Sigmoid colon (tissue), 4 donors: ENCODE data around the gene CCL14.

ENCODE experiments used
- CTCF ChIP-seq, 4 experiments: fragments of 450-650 bp in 3 of 4; fragments of 200-600 bp in 1 of 4; IDR thresholded peaks; one replicate each; pipeline ENCODE4 v1.5.1; 2016 to 2019; ENCODE audit warnings: antibody characterized with exemption in 4 of 4, mild to moderate bottlenecking in 3 of 4, moderate library complexity in 2 of 4
- EP300 ChIP-seq, 4 donors: sonication (generic); formaldehyde crosslinking; IDR thresholded peaks; one replicate each; pipeline ENCODE4 v1.6.1; 2017; ENCODE audit warnings: antibody characterized with exemption in 4 of 4
- POLR2A ChIP-seq, 2 donors: fragments of 450-650 bp; IDR thresholded peaks; one replicate each; pipeline ENCODE4 v1.6.1; 2016; ENCODE audit warnings: antibody characterized with exemption in 2 of 2, mild to moderate bottlenecking in 2 of 2, moderate library complexity in 2 of 2
- POLR2AphosphoS5 ChIP-seq, 4 donors: sonication (generic); formaldehyde crosslinking; IDR thresholded peaks; one replicate each; pipeline ENCODE4 v1.6.1; 2017; ENCODE audit warnings: antibody characterized with exemption in 4 of 4

DNA sequence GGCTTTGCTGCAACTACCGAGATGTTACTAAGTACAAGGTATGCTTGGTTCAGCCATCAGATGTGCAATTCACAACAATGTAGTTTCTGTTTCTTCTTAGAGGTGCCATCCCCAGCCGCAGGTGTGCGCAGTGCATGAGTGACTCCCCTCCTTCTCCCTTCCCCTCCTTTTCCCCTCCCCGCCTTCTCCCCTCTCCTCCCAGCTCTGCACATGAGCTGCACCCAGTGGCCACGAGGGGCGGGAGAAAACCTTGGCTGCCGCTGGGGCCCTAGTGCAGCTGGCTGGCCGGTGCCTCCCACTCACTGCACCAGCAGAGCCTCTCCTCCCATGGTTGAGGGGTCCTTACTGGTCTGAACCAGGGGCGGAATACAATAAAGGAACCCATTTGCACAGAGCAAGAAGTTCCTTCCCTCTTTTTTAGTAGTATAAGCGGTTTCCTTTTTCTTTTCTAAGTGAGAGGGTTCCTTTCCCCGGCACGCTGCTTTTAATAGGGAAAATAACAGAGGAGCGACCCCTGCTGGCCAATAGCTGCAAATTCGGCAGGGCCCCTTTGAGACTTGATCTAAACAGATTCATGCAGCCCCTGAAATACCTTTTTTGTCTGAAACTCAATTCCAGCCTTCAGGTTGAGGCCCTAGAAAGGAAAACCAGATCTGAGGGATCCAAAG lies 22.6 kb upstream of the CCL14 start:
- TF ChIP-seq CTCF (IDR thresholded peaks at IDR 0.05) = no peak
- TF ChIP-seq POLR2A (IDR thresholded peaks at IDR 0.05) = no peak
- no peak for TF ChIP-seq POLR2AphosphoS5 (IDR thresholded peaks at IDR 0.05)
- no peak for TF ChIP-seq EP300 (IDR thresholded peaks at IDR 0.05)
